Neural progenitor cell (in vitro differentiated cells): Measurements from ENCODE around the gene ANKRD23. TPM values are rescaled to one million over a fixed set of nuclear protein-coding genes. Genes with fewer than 3 reads are reported as not detected.

Experiments used
- DNase-seq: peaks from one replicate; pipeline ENCODE4 v3.0.0-alpha.2; 2016; ENCODE audit warnings: low spot score
- H2AFZ ChIP-seq: fragments of 200-600 bp; sonication (generic); replicated peaks from 2 replicates; pipeline ENCODE4 v1.6.1; 2016; ENCODE audit warnings: antibody characterized with exemption
- H3F3A ChIP-seq: fragments of 200-600 bp; sonication (generic); 2 replicates; pipeline ENCODE4 v1.6.1; 2016; ENCODE audit warnings: antibody characterized with exemption, low read depth
- H3K27ac ChIP-seq: fragments of 200-600 bp; sonication (generic); 2 replicates; pipeline ENCODE4 v1.5.1; 2016; ENCODE audit warnings: mild to moderate bottlenecking
- H3K27me3 ChIP-seq: fragments of 200-600 bp; sonication (generic); 2 replicates; pipeline ENCODE4 v1.6.1; 2016; ENCODE audit warnings: mild to moderate bottlenecking, moderate library complexity
- H3K36me3 ChIP-seq: fragments of 200-600 bp; sonication (generic); 2 replicates; pipeline ENCODE4 v1.5.1; 2016
- H3K4me1 ChIP-seq: fragments of 200-600 bp; sonication (generic); 2 replicates; pipeline ENCODE4 v1.6.1; 2016; ENCODE audit warnings: mixed run types
- H3K4me2 ChIP-seq: fragments of 200-600 bp; sonication (generic); 2 replicates; pipeline ENCODE4 v1.6.1; 2016
- H3K4me3 ChIP-seq: fragments of 200-600 bp; sonication (generic); 2 replicates; pipeline ENCODE4 v1.5.1; 2016
- H3K79me2 ChIP-seq: fragments of 200-600 bp; sonication (generic); 2 replicates; pipeline ENCODE4 v1.6.1; 2016; ENCODE audit warnings: low read depth
- H3K9ac ChIP-seq: fragments of 200-600 bp; sonication (generic); 2 replicates; pipeline ENCODE4 v1.6.1; 2016
- H3K9me3 ChIP-seq: fragments of 200-600 bp; sonication (generic); 2 replicates; pipeline ENCODE4 v1.5.1; 2016; ENCODE audit warnings: low read depth
- H4K20me1 ChIP-seq: fragments of 200-600 bp; sonication (generic); 2 replicates; pipeline ENCODE4 v1.6.1; 2016; ENCODE audit warnings: low read depth
- H3K27ac Mint-ChIP-seq: 3 replicates; pipeline ENCODE4 v1.8.0; 2021; ENCODE audit warnings: mixed read lengths
- H3K27me3 Mint-ChIP-seq: 2 replicates; pipeline ENCODE4 v1.8.0; 2022; ENCODE audit warnings: low read depth, mild to moderate bottlenecking, inconsistent platforms, moderate library complexity, mixed read lengths; ENCODE audit not compliant: insufficient read depth
- H3K36me3 Mint-ChIP-seq: 3 replicates; pipeline ENCODE4 v1.8.0; 2021; ENCODE audit warnings: mixed read lengths
- H3K4me1 Mint-ChIP-seq: 3 replicates; pipeline ENCODE4 v1.8.0; 2021; ENCODE audit warnings: mixed read lengths
- H3K4me3 Mint-ChIP-seq: 3 replicates; pipeline ENCODE4 v1.8.0; 2021; ENCODE audit warnings: mild to moderate bottlenecking, moderate library complexity, mixed read lengths
- H3K9me3 Mint-ChIP-seq: 3 replicates; pipeline ENCODE4 v1.8.0; 2020; ENCODE audit warnings: mixed read lengths
- CTCF ChIP-seq: fragments of 200-600 bp; sonication (generic); IDR thresholded peaks from 2 replicates; pipeline ENCODE4 v1.5.1; 2017; ENCODE audit warnings: antibody characterized with exemption, mild to moderate bottlenecking
- EZH2 ChIP-seq: fragments of 200-600 bp; sonication (generic); IDR thresholded peaks from 2 replicates; pipeline ENCODE4 v1.6.1; 2017; ENCODE audit warnings: antibody characterized with exemption, mild to moderate bottlenecking, moderate library complexity
- EZH2phosphoT487 ChIP-seq: fragments of 200-600 bp; sonication (generic); IDR thresholded peaks from 2 replicates; pipeline ENCODE4 v1.6.1; 2017; ENCODE audit warnings: antibody characterized with exemption
- total RNA-seq: library from RNA; depleted of rRNA; stranded (reverse); fragments of >200 nt; gene quantifications from 2 replicates; pipeline ENCODE4 v1.2.3, GENCODE V29; 2015; ENCODE audit warnings: low replicate concordance

ANKRD23 gene
- total RNA-seq, 1 donor from 2014 or later: 10.8 TPM

DNA sequence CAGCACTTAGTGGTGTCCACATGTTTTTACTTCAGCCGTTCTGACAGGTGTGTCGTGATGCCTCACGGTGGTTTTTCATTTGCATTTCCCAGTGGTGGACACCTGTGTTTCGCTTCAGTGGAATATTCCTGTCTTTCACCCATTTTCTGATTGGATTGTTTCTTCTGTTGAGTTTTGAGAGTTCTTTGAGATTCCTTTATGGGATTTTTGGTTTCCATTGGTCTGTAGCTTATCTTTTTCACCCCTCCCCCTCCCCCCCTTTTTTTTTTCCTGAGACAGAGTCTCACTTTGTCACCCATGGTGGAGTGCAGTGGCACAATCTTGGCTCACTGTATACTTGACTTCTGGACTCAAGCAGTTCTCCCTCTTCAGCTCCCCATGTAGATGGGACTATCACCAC is 8.0 kb downstream of the ANKRD23 start:
- no peaks in the 10 kb centered on the region for H3K36me3 ChIP-seq
- peaks cover 26% of the 10 kb centered on the region for H3F3A ChIP-seq
- TF ChIP-seq CTCF (no peak), EZH2 (no peak), EZH2phosphoT487 (no peak)
- H2AFZ ChIP-seq: no peak overlapping the region
- no peak overlapping the region for H3K4me3 Mint-ChIP-seq
- no peaks in the 10 kb centered on the region for H3K9me3 Mint-ChIP-seq
- H3K79me2 ChIP-seq: no peaks in the 10 kb centered on the region
- peaks cover 22% of the 10 kb centered on the region for H3K4me1 Mint-ChIP-seq
- H3K9me3 ChIP-seq: no peaks in the 10 kb centered on the region
- H3K4me3 ChIP-seq: no peak overlapping the region
- peaks cover 20% of the 10 kb centered on the region for H3K4me1 ChIP-seq
- H3K27me3 ChIP-seq: no peaks in the 10 kb centered on the region
- H3K27me3 Mint-ChIP-seq: peaks cover 5% of the 10 kb centered on the region
- DNase-seq: no peak
- H3K27ac ChIP-seq: no peak overlapping the region
- no peak overlapping the region for H3K4me2 ChIP-seq
- H4K20me1 ChIP-seq: peaks cover 23% of the 10 kb centered on the region
- no peak overlapping the region for H3K9ac ChIP-seq
- H3K27ac Mint-ChIP-seq: no peak overlapping the region
- peaks cover 20% of the 10 kb centered on the region for H3K36me3 Mint-ChIP-seq

DNA sequence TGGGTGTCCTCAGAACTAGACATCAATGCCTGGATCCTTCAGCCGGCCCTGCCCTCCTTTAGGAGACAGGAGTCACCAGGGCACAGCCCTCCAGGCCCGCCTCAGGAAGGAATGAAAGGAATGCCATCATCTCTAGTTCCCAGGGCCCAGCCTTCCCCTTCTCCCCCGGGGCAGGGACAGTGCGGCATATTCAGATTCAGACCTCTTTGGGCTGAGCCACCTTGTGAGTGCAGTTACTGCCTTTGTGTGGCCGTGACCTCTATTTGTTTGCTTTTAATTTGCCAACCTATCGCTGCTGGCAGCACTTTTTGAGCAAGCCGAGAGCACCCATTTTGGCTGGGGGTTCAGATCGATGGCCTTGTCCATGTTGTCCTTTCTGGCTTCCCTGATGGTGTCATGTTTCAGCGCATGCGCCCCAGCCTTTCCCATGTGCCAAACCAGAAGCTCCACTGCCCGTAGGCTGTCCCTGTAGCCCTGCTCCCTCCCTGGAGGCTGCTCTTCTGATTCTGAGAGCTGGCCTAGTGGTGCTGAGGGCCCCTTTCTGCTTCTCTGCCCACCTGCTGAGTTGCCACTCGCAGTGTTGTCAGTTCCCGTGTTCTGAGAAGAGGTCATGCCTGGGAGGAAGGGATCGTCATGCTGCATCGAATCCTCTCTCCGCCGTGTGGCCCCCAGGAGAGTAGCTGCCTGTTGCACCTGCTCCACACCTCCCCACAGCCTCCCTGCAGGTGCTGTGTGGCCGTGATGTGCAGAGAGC is 10.9 kb downstream of the ANKRD23 start:
- Histone ChIP-seq H3K4me2 (peak overlapping the region; percentile 73), H3K9ac (no peak overlapping the region)
- TF ChIP-seq CTCF (no peak), EZH2 (no peak), EZH2phosphoT487 (no peak)

GRCh38 chr2:96832408-96832753 is 11.4 kb downstream of the ANKRD23 start:
- no peaks in the 10 kb centered on the region for H3K9me3 Mint-ChIP-seq
- Histone ChIP-seq H3K4me1 (peaks cover 20% of the 10 kb centered on the region), H2AFZ (no peak overlapping the region), H3K27me3 (no peaks in the 10 kb centered on the region), H3K9ac (no peak overlapping the region), H3K4me3 (no peak overlapping the region), H3K36me3 (no peaks in the 10 kb centered on the region), H4K20me1 (peaks cover 27% of the 10 kb centered on the region), H3K79me2 (no peaks in the 10 kb centered on the region), H3K9me3 (no peaks in the 10 kb centered on the region), H3K27ac (peak overlapping the region; percentile 89), H3F3A (peaks cover 30% of the 10 kb centered on the region), H3K4me2 (peak overlapping the region; percentile 73)
- TF ChIP-seq EZH2phosphoT487 (no peak), CTCF (no peak), EZH2 (no peak)
- no peak for DNase-seq
- H3K4me3 Mint-ChIP-seq: no peak overlapping the region
- H3K27me3 Mint-ChIP-seq: peaks cover 7% of the 10 kb centered on the region
- H3K4me1 Mint-ChIP-seq: peaks cover 22% of the 10 kb centered on the region
- peak overlapping the region; percentile 50 for H3K27ac Mint-ChIP-seq
- H3K36me3 Mint-ChIP-seq: peaks cover 38% of the 10 kb centered on the region

More for the DNA sequence above, 10.9 kb downstream of the ANKRD23 start:
- Histone ChIP-seq H3K9me3 (no peaks in the 10 kb centered on the region), H3K4me1 (peaks cover 20% of the 10 kb centered on the region), H3K27me3 (no peaks in the 10 kb centered on the region), H3F3A (peaks cover 30% of the 10 kb centered on the region), H3K36me3 (no peaks in the 10 kb centered on the region), H2AFZ (peak overlapping the region; percentile 64), H3K4me3 (peak overlapping the region; percentile 27), H3K27ac (peak overlapping the region; percentile 89), H4K20me1 (peaks cover 27% of the 10 kb centered on the region), H3K79me2 (no peaks in the 10 kb centered on the region)
- peak; percentile 93 for DNase-seq
- Mint-ChIP-seq H3K4me1 (peaks cover 22% of the 10 kb centered on the region), H3K27ac (peak overlapping the region; percentile 82), H3K4me3 (peak overlapping the region; percentile 59), H3K27me3 (peaks cover 7% of the 10 kb centered on the region), H3K9me3 (no peaks in the 10 kb centered on the region), H3K36me3 (peaks cover 38% of the 10 kb centered on the region)
